HepG2 (cell line): ENCODE measurements around the gene NECTIN2. TPM values are rescaled to one million over a fixed set of nuclear protein-coding genes. Genes with fewer than 3 reads are reported as not detected.

Source experiments
- ATF7 ChIP-seq, 2 experiments: fragments of 450-650 bp in 1 of 2; sonication (generic) in 1 of 2; formaldehyde crosslinking in 1 of 2; IDR thresholded peaks; 2 replicates each; pipeline versions ENCODE4 v1.4.0 to v1.6.1; 2016 to 2020; ENCODE audit warnings: antibody characterized with exemption in 1 of 2, mild to moderate bottlenecking in 1 of 2, missing genetic modification reagents in 1 of 2
- CHCHD3 ChIP-seq: sonication (generic); formaldehyde crosslinking; IDR thresholded peaks from 2 replicates; pipeline ENCODE4 v1.8.0; 2022; ENCODE audit warnings: mild to moderate bottlenecking, missing genetic modification reagents, moderate library complexity
- HMGA1 ChIP-seq: sonication (generic); formaldehyde crosslinking; conservative IDR thresholded peaks from 2 replicates; pipeline ENCODE4 v1.4.0; 2020; ENCODE audit warnings: missing genetic modification reagents
- HOXA3 ChIP-seq: sonication (generic); formaldehyde crosslinking; IDR thresholded peaks from 2 replicates; pipeline ENCODE4 v1.5.0; 2020; ENCODE audit warnings: missing genetic modification reagents
- IRF1 ChIP-seq: sonication (generic); formaldehyde crosslinking; IDR thresholded peaks from 2 replicates; pipeline ENCODE4 v1.4.0; 2020; ENCODE audit warnings: low read depth, mild to moderate bottlenecking, missing genetic modification reagents
- MEIS2 ChIP-seq: sonication (generic); formaldehyde crosslinking; IDR thresholded peaks from 2 replicates; pipeline ENCODE4 v1.9.0; 2021; ENCODE audit warnings: mild to moderate bottlenecking, missing genetic modification reagents
- RNF2 ChIP-seq: fragments of 450-650 bp; conservative IDR thresholded peaks from 2 replicates; pipeline ENCODE4 v1.6.1; 2016; ENCODE audit warnings: low read depth
- SRSF9 ChIP-seq: fragments of 200-400 bp; formaldehyde crosslinking; IDR thresholded peaks from 2 replicates; pipeline ENCODE4 v1.6.1; 2018; ENCODE audit warnings: borderline replicate concordance, mild to moderate bottlenecking, low read depth, low read length; ENCODE audit not compliant: insufficient read depth, poor library complexity, severe bottlenecking
- ZKSCAN8 ChIP-seq: IDR thresholded peaks from 2 replicates; pipeline ENCODE4 v1.6.1; 2016; ENCODE audit warnings: borderline replicate concordance, missing genetic modification reagents, missing compliant biosample characterization
- ZNF281 ChIP-seq: sonication (generic); formaldehyde crosslinking; IDR thresholded peaks from 2 replicates; pipeline ENCODE4 v1.4.0; 2020; ENCODE audit warnings: missing genetic modification reagents, borderline replicate concordance
- ZNF296 ChIP-seq: sonication (generic); formaldehyde crosslinking; conservative IDR thresholded peaks from 2 replicates; pipeline ENCODE4 v1.5.0; 2020; ENCODE audit warnings: mild to moderate bottlenecking, missing genetic modification reagents
- ZNF337 ChIP-seq: sonication (generic); formaldehyde crosslinking; IDR thresholded peaks from 2 replicates; pipeline ENCODE4 v1.5.1; 2020; ENCODE audit warnings: missing genetic modification reagents, low read depth, mild to moderate bottlenecking, borderline replicate concordance
- polyA plus RNA-seq, 8 experiments: library from polyadenylated mRNA; depleted of rRNA in 3 of 8; stranded (reverse) in 7 of 8; unstranded in 1 of 8; fragments of >200 nt; fragmentation: Illumina TruSeq in 4 of 8; extraction: Trizol in 4 of 8; gene quantifications; 2 replicates each; pipeline versions ENCODE4 v1.2.1 to v1.2.3, GENCODE V29; 2011 to 2016; ENCODE audit warnings: low read depth in 4 of 8, missing spikeins in 1 of 8, mixed read lengths in 1 of 8; ENCODE audit not compliant: insufficient read depth in 1 of 8
- total RNA-seq, 5 experiments: library from RNA; depleted of rRNA; stranded (reverse); fragments of >200 nt; fragmentation: Illumina TruSeq; extraction: Trizol; gene quantifications; 2 replicates each; pipeline ENCODE4 v1.2.3, GENCODE V29; 2016; ENCODE audit warnings: low read depth in 1 of 5
- TF ChIP-seq, protein P1 (sequence below): sonication (generic); formaldehyde crosslinking; IDR thresholded peaks from 2 replicates; pipeline ENCODE4 v1.9.0; 2022; ENCODE audit warnings: missing genetic modification reagents, mild to moderate bottlenecking, borderline replicate concordance
- TF ChIP-seq, protein P2 (sequence below): sonication (generic); formaldehyde crosslinking; IDR thresholded peaks from 2 replicates; pipeline ENCODE4 v1.4.0; 2020; ENCODE audit warnings: missing genetic modification reagents
- TF ChIP-seq, protein P3 (sequence below): sonication (generic); formaldehyde crosslinking; IDR thresholded peaks from 2 replicates; pipeline ENCODE4 v1.4.0; 2020; ENCODE audit warnings: missing genetic modification reagents, low read depth, mild to moderate bottlenecking, borderline replicate concordance

The NECTIN2 gene
- total and polyA plus RNA-seq, 2 of the 13 experiments (the other 11 are each of a cell fraction or from before 2014, with no cell fraction given) = 75.4 to 114 TPM

DNA sequence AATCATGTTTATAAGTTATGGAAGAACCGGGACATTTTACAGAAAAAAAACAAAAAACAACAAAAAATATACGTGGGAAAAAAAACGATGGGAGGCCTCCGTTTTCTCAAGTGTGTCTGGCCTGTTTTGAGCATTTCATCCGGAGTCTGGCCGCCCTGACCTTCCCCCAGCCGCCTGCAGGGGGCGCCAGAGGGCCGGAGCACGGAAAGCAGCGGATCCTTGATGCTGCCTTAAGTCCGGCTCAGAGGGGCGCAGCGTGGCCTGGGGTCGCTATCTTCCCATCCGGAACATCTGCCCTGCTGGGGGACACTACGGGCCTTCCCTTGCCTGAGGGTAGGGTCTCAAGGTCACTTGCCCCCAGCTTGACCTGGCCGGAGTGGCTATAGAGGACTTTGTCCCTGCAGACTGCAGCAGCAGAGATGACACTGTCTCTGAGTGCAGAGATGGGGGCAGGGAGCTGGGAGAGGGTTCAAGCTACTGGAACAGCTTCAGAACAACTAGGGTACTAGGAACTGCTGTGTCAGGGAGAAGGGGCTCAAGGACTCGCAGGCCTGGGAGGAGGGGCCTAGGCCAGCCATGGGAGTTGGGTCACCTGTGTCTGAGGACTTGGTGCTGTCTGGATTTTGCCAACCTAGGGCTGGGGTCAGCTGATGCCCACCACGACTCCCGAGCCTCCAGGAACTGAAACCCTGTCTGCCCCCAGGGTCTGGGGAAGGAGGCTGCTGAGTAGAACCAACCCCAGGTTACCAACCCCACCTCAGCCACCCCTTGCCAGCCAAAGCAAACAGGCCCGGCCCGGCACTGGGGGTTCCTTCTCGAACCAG is 57.7 kb downstream of the NECTIN2 start (continued):
- TF ChIP-seq ZNF281 (peak; percentile 97), CHCHD3 (CRISPR knock-in tag) (no peak), MEIS2 (CRISPR knock-in tag) (peak; percentile 20; the same call in 1 of the 2 replicates), ZKSCAN8 (no peak), ZNF296 (no peak), IRF1 (no peak), RNF2 (no peak), HOXA3 (peak; percentile 76), SRSF9 (no peak), ATF7 (IDR thresholded peaks at IDR 0.05) (no peak), ATF7 (CRISPR knock-in tag; IDR thresholded peaks at IDR 0.05) (no peak), HMGA1 (CRISPR knock-in tag) (no peak), ZNF337 (0 out of 2 replicates have a peak, but pooled peaks have one; percentile 31)
- TF ChIP-seq, protein P1, sequence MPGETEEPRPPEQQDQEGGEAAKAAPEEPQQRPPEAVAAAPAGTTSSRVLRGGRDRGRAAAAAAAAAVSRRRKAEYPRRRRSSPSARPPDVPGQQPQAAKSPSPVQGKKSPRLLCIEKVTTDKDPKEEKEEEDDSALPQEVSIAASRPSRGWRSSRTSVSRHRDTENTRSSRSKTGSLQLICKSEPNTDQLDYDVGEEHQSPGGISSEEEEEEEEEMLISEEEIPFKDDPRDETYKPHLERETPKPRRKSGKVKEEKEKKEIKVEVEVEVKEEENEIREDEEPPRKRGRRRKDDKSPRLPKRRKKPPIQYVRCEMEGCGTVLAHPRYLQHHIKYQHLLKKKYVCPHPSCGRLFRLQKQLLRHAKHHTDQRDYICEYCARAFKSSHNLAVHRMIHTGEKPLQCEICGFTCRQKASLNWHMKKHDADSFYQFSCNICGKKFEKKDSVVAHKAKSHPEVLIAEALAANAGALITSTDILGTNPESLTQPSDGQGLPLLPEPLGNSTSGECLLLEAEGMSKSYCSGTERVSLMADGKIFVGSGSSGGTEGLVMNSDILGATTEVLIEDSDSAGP (CRISPR knock-in tag) = peak; percentile 81; the same call in 1 of the 2 replicates
- TF ChIP-seq, protein P2, sequence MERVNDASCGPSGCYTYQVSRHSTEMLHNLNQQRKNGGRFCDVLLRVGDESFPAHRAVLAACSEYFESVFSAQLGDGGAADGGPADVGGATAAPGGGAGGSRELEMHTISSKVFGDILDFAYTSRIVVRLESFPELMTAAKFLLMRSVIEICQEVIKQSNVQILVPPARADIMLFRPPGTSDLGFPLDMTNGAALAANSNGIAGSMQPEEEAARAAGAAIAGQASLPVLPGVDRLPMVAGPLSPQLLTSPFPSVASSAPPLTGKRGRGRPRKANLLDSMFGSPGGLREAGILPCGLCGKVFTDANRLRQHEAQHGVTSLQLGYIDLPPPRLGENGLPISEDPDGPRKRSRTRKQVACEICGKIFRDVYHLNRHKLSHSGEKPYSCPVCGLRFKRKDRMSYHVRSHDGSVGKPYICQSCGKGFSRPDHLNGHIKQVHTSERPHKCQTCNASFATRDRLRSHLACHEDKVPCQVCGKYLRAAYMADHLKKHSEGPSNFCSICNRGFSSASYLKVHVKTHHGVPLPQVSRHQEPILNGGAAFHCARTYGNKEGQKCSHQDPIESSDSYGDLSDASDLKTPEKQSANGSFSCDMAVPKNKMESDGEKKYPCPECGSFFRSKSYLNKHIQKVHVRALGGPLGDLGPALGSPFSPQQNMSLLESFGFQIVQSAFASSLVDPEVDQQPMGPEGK (CRISPR knock-in tag) = peak; percentile 93
- TF ChIP-seq, protein P3, sequence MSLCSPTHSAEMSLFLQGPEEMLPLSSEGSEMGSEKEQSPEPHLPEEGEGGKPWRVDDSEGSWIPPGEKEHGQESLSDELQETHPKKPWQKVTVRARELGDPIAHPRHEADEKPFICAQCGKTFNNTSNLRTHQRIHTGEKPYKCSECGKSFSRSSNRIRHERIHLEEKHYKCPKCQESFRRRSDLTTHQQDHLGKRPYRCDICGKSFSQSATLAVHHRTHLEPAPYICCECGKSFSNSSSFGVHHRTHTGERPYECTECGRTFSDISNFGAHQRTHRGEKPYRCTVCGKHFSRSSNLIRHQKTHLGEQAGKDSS (CRISPR knock-in tag) = peak; percentile 89; the same call in 1 of the 2 replicates
